Neural cell (in vitro differentiated cells): ENCODE results near the gene CDC20.

Source experiments
- EP300 ChIP-seq: fragments of 450-650 bp; conservative IDR thresholded peaks from 2 replicates; pipeline ENCODE4 v1.6.1; 2014; ENCODE audit warnings: antibody characterized with exemption, mild to moderate bottlenecking, moderate library complexity; ENCODE audit not compliant: poor library complexity, severe bottlenecking
- EZH2 ChIP-seq: fragments of 200-600, 300-800 bp; shearing (Covaris generic), sonication (generic); IDR thresholded peaks from 2 replicates; pipeline ENCODE4 v1.6.1; 2014; ENCODE audit warnings: antibody characterized with exemption, low read length, borderline replicate concordance, mild to moderate bottlenecking; ENCODE audit not compliant: insufficient read depth, poor library complexity, severe bottlenecking
- POLR2AphosphoS5 ChIP-seq: IDR thresholded peaks from 2 replicates; pipeline ENCODE4 v1.6.1; 2012
- RAD21 ChIP-seq: fragments of 450-650 bp; conservative IDR thresholded peaks from 2 replicates; pipeline ENCODE4 v1.6.1; 2014; ENCODE audit warnings: antibody characterized with exemption, mild to moderate bottlenecking, moderate library complexity
- TF ChIP-seq, protein P1 (sequence below): fragments of 450-650 bp; IDR thresholded peaks from 2 replicates; pipeline ENCODE4 v1.5.1; 2014; ENCODE audit warnings: antibody characterized with exemption, mild to moderate bottlenecking, moderate library complexity; ENCODE audit not compliant: poor library complexity, severe bottlenecking
- TF ChIP-seq, protein P2 (sequence below): IDR thresholded peaks from 2 replicates; pipeline ENCODE4 v1.6.1; 2012; ENCODE audit warnings: borderline replicate concordance

DNA sequence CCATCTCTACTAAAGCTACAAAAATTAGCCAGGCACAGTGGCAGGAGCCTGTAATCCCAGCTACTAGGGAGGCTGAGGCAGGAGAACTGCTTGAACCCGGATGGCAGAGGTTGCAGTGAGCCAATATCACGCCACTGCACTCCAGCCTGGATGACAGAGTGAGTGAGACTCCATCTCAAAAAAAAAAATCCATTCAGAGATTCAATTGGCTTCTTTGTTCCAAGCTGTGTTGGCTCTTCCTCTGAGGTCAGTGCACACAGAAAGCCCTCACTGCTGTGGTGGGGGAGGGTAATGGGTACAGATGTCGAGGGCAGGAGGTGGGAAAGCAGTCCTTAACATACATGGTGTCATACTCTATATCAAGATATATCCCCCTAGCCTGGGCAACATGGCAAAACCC lies 43.3 kb upstream of the CDC20 start:
- TF ChIP-seq, protein P1, sequence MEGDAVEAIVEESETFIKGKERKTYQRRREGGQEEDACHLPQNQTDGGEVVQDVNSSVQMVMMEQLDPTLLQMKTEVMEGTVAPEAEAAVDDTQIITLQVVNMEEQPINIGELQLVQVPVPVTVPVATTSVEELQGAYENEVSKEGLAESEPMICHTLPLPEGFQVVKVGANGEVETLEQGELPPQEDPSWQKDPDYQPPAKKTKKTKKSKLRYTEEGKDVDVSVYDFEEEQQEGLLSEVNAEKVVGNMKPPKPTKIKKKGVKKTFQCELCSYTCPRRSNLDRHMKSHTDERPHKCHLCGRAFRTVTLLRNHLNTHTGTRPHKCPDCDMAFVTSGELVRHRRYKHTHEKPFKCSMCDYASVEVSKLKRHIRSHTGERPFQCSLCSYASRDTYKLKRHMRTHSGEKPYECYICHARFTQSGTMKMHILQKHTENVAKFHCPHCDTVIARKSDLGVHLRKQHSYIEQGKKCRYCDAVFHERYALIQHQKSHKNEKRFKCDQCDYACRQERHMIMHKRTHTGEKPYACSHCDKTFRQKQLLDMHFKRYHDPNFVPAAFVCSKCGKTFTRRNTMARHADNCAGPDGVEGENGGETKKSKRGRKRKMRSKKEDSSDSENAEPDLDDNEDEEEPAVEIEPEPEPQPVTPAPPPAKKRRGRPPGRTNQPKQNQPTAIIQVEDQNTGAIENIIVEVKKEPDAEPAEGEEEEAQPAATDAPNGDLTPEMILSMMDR, result no peak
- TF ChIP-seq EP300, result no peak
- TF ChIP-seq EZH2, result no peak
- no peak for TF ChIP-seq RAD21
- no peak for TF ChIP-seq POLR2AphosphoS5
- TF ChIP-seq, protein P2, sequence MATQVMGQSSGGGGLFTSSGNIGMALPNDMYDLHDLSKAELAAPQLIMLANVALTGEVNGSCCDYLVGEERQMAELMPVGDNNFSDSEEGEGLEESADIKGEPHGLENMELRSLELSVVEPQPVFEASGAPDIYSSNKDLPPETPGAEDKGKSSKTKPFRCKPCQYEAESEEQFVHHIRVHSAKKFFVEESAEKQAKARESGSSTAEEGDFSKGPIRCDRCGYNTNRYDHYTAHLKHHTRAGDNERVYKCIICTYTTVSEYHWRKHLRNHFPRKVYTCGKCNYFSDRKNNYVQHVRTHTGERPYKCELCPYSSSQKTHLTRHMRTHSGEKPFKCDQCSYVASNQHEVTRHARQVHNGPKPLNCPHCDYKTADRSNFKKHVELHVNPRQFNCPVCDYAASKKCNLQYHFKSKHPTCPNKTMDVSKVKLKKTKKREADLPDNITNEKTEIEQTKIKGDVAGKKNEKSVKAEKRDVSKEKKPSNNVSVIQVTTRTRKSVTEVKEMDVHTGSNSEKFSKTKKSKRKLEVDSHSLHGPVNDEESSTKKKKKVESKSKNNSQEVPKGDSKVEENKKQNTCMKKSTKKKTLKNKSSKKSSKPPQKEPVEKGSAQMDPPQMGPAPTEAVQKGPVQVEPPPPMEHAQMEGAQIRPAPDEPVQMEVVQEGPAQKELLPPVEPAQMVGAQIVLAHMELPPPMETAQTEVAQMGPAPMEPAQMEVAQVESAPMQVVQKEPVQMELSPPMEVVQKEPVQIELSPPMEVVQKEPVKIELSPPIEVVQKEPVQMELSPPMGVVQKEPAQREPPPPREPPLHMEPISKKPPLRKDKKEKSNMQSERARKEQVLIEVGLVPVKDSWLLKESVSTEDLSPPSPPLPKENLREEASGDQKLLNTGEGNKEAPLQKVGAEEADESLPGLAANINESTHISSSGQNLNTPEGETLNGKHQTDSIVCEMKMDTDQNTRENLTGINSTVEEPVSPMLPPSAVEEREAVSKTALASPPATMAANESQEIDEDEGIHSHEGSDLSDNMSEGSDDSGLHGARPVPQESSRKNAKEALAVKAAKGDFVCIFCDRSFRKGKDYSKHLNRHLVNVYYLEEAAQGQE, result no peak
